SK-N-SH (cell line): Measurements from ENCODE around the gene POP4.
"Not testable (repeated sequence)": the region's sequence is repeated elsewhere in the genome, so short reads cannot be mapped to it uniquely, and the experiment has no call there.

Experiments
- YY1 ChIP-seq: IDR thresholded peaks from 2 replicates; pipeline ENCODE4 v1.4.0; 2012; ENCODE audit warnings: low read depth, mild to moderate bottlenecking
- TF ChIP-seq, protein P1 (sequence below): IDR thresholded peaks from 2 replicates; pipeline ENCODE4 v1.4.0; 2012; ENCODE audit warnings: low read depth

DNA sequence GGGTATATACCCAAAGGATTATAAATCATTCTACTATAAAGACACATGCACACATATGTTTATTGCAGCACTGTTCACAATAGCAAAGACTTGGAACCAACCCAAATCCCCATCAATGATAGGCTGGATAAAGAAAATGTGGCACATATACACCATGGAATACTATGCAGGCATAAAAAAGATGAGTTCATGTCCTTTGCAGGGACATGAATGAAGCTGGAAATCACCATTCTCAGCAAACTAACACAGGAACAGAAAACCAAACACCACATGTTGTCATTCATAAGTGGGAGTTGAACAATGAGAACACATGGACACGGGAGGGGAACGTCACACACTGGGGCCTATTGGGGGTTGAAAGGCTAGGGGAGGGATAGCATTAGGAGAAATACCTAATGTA is 47.0 kb upstream of the POP4 start:
- TF ChIP-seq, protein P1, sequence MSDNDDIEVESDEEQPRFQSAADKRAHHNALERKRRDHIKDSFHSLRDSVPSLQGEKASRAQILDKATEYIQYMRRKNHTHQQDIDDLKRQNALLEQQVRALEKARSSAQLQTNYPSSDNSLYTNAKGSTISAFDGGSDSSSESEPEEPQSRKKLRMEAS, result not testable (repeated sequence)
- not testable (repeated sequence) for TF ChIP-seq YY1
